8988T (cell line): ENCODE data around the gene CUL9.
A peak's percentile ranks its signal among the peaks of the same experiment; 100 is the strongest.

Experiments used
- DNase-seq: peaks from one replicate; pipeline ENCODE4 v3.0.0; 2011

The CUL9 gene

GRCh38 chr6:43231053-43231452 lies 49.1 kb downstream of the CUL9 start:
- no peak for DNase-seq

GRCh38 chr6:43231735-43232450 lies 49.9 kb downstream of the CUL9 start:
- DNase-seq = no peak

GRCh38 chr6:43235841-43236240 lies 53.8 kb downstream of the CUL9 start:
- DNase-seq = no peak

- DNase-seq = no peak
These were observed 57.1 kb downstream of the CUL9 start for GRCh38 chr6:43239054-43239453.

GRCh38 chr6:43240950-43241349 lies 59.0 kb downstream of the CUL9 start:
- DNase-seq = no peak

- DNase-seq = no peak
These were observed 59.5 kb downstream of the CUL9 start for GRCh38 chr6:43241446-43241845.

GRCh38 chr6:43242908-43243663 lies 61.1 kb downstream of the CUL9 start, which contains the start of gene TTBK1:
TSS of gene TTBK1 (plus strand) at chr6:43243481. CDS start at chr6:43246661, 3,180 bp downstream.
- no peak for DNase-seq

- no peak for DNase-seq
These were observed 61.8 kb downstream of the CUL9 start for GRCh38 chr6:43243664-43244321.

GRCh38 chr6:43246301-43247113 lies 64.5 kb downstream of the CUL9 start:
- DNase-seq = no peak

- DNase-seq = peak; percentile 100
These were observed 65.4 kb downstream of the CUL9 start for GRCh38 chr6:43247114-43247999.

GRCh38 chr6:43248101-43248500 lies 66.1 kb downstream of the CUL9 start:
- no peak for DNase-seq

- no peak for DNase-seq
These were observed 66.8 kb downstream of the CUL9 start for GRCh38 chr6:43248791-43249190.

- peak; percentile 34 for DNase-seq
These were observed 69.0 kb downstream of the CUL9 start for GRCh38 chr6:43250992-43251373.

GRCh38 chr6:43253401-43253800 lies 71.4 kb downstream of the CUL9 start:
- DNase-seq = peak; percentile 15

GRCh38 chr6:43254138-43254817 lies 72.3 kb downstream of the CUL9 start:
- peak; percentile 37 for DNase-seq

- peak; percentile 16 for DNase-seq
These were observed 72.8 kb downstream of the CUL9 start for GRCh38 chr6:43254846-43255245.

GRCh38 chr6:43255408-43256054 lies 73.5 kb downstream of the CUL9 start:
- DNase-seq = no peak

GRCh38 chr6:43256670-43257366 lies 74.8 kb downstream of the CUL9 start:
- DNase-seq = no peak

GRCh38 chr6:43257367-43258145 lies 75.6 kb downstream of the CUL9 start:
- no peak for DNase-seq
